ENCODE results near the gene FGFR3. TPM values are rescaled to one million over a fixed set of nuclear protein-coding genes. Genes with fewer than 3 reads are reported as not detected.

The FGFR3 gene
- total and polyA plus RNA-seq, 2 of the 8 experiments (the other 6 are each of a cell fraction or from before 2014, with no cell fraction given), result 9.0 to 19.5 TPM

DNA sequence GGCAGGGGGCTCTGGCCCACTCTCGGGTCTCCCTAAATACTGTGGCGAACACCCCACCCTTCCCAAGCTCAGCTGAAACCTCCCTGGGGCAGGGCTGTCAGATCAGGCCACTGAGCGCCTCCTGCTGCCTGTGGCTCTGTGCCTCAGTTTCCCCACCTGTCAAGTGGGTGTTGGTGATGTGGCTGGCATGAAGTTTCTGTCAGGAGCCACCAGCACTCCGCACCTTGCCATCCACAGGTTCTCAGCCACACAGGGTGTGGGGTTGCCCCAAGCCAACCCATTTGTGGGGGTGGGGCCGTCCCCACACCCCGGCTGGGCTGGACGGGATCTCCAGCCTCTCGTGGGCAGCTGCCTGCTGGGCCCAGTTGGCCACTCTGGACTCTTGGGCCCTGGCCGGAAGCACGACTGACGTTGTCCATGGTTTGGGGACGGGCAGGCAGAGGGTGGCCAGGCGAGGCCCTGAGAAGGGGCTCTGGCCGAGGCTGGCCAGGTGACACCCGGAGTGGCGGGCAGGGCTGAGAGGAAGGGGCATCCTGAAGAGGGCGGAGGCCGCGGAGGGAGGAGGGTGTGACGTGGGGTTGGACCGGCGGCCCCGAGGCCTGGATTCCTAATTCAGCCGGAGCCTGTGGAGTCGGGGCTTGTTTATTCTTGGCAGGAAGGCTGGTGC is 5.5 kb upstream of the FGFR3 start:
- Histone ChIP-seq H2AFZ (ENCODE audit: low read length) (no peak overlapping the region), H3K79me2 (ENCODE audit: control insufficient read depth in 1 of 2, insufficient read depth in 2 of 2, low read length in 2 of 2) (no peaks in the 10 kb centered on the region), H3K4me2 (ENCODE audit: insufficient read depth in 1 of 2, low read depth in 2 of 2, low read length in 2 of 2) (no peak overlapping the region), H4K91ac (replicated peaks; ENCODE audit: insufficient read length, low read length) (no peak overlapping the region), H3K4ac (replicated peaks; ENCODE audit: insufficient read length, low read depth, low read length) (no peak overlapping the region), H2BK12ac (ENCODE audit: low read depth, low read length) (0 out of 2 replicates have a peak overlapping the region, but pooled peaks have one; percentile 27), H3K9me3 (ENCODE audit: insufficient read depth in 2 of 2, low read depth in 1 of 2, low read length in 1 of 2) (no peaks in the 10 kb centered on the region), H3K14ac (ENCODE audit: insufficient read length) (no peak overlapping the region), H2BK120ac (replicated peaks; ENCODE audit: low read depth, low read length) (no peak overlapping the region), H3K23me2 (ENCODE audit: low read depth, low read length) (peaks cover under 1% of the 10 kb centered on the region; the same call in 1 of the 2 replicates), H3K4me3 (ENCODE audit: extremely low read depth in 1 of 4, insufficient read depth in 2 of 4, low read depth in 3 of 4, low read length in 4 of 4) (no peak overlapping the region), H2BK5ac (ENCODE audit: low read depth, low read length) (no peak overlapping the region), H2BK15ac (ENCODE audit: low read length) (no peak overlapping the region), H4K5ac (ENCODE audit: insufficient read length, low read depth, low read length) (no peak overlapping the region), H3K18ac (ENCODE audit: extremely low read depth, low read length) (no peak overlapping the region; the same call in 1 of the 2 replicates), H3K56ac (replicated peaks; ENCODE audit: insufficient read length, low read depth, low read length) (no peak overlapping the region), H3K9ac (replicated peaks in 1 of 4; ENCODE audit: extremely low read depth in 1 of 4, low read depth in 3 of 4, low read length in 3 of 4) (no peak overlapping the region), H3K36me3 (ENCODE audit: control insufficient read depth in 2 of 4, insufficient read depth in 4 of 4, low read length in 3 of 4) (no peaks in the 10 kb centered on the region), H3K27me3 (replicated peaks in 1 of 4; ENCODE audit: control insufficient read depth in 3 of 4, extremely low read depth in 1 of 4, insufficient read depth in 3 of 4, low read length in 3 of 4) (peaks cover 5 to 19% (median 17%) of the 10 kb centered on the region in 4 experiments), H2BK20ac (ENCODE audit: low read length) (0 out of 2 replicates have a peak overlapping the region, but pooled peaks have one; percentile 61), H4K8ac (ENCODE audit: extremely low read depth, insufficient read depth, low read length) (no peak overlapping the region), H2AK5ac (ENCODE audit: low read depth, low read length) (no peak overlapping the region), H3K4me1 (replicated peaks in 1 of 4; ENCODE audit: control insufficient read depth in 3 of 4, insufficient read depth in 4 of 4, low read length in 3 of 4) (peaks cover 0 to 6% (median 5%) of the 10 kb centered on the region in 4 experiments; a peak in 6 of 7 replicates), H4K20me1 (replicated peaks in 1 of 2; ENCODE audit: control insufficient read depth in 1 of 2, insufficient read depth in 2 of 2, low read length in 2 of 2) (no peaks in the 10 kb centered on the region), H3K79me1 (ENCODE audit: low read depth, low read length) (no peaks in the 10 kb centered on the region), H3K23ac (ENCODE audit: insufficient read length) (no peak overlapping the region), H3K27ac (ENCODE audit: low read depth, low read length) (no peak overlapping the region)
- WGBS, 2 experiments (ENCODE audit: extremely low coverage in 1 of 2, insufficient coverage in 1 of 2, insufficient read length in 1 of 2, insufficient replicate concordance in 2 of 2, low coverage in 1 of 2, low lambda C conversion rate in 2 of 2, missing lambda C conversion rate in 1 of 2), result 85% methylated on average over 24 of the region's 25 CpGs; no CpG with 5 or more reads in 1 of the 2 experiments
- DNase-seq (ENCODE audit: low read depth in 1 of 2, low spot score in 2 of 2) (no peak), FAIRE-seq (no peak)
- POLR2A ChIA-PET (ENCODE audit: partially characterized antibody), result interaction anchor here (1.0 to 11.0 kb wide), 3 partner anchors 10 to 42 kb away, joined by 3 to 170 read pairs (median 7); no protein-coding TSS in a partner anchor
- CTCF ChIA-PET (ENCODE audit: partially characterized antibody), result interaction anchor here (52.9 to 71.2 kb wide), 2 partner anchors 1 to 23 kb away, joined by 2507 read pairs; partner anchors contain the start of gene FGFR3
- no peak for TF ChIP-seq RFX5 (IDR thresholded peaks at IDR 0.05; ENCODE audit: borderline replicate concordance, low read depth, low read length)
- no peak for TF ChIP-seq CHD2 (IDR thresholded peaks at IDR 0.05; ENCODE audit: low read length)
- TF ChIP-seq SIRT6 (IDR thresholded peaks at IDR 0.05; ENCODE audit: low read length), result no peak
- TF ChIP-seq KDM4A (IDR thresholded peaks at IDR 0.05; ENCODE audit: low read depth, low read length, severe bottlenecking), result no peak
- no peak for TF ChIP-seq TBP (IDR thresholded peaks at IDR 0.05; ENCODE audit: low read depth, low read length)
- no peak for TF ChIP-seq GTF2F1 (IDR thresholded peaks at IDR 0.05; ENCODE audit: borderline replicate concordance, low read depth, low read length)
- TF ChIP-seq POLR2A (IDR thresholded peaks at IDR 0.05; ENCODE audit: control extremely low read depth in 1 of 2, low read depth in 2 of 2, low read length in 2 of 2), result no peak
- TF ChIP-seq BCL11A (IDR thresholded peaks at IDR 0.05; ENCODE audit: low read depth in 2 of 2, low read length in 2 of 2), result no peak
- TF ChIP-seq SIX5 (IDR thresholded peaks at IDR 0.05; ENCODE audit: low read depth, low read length), result no peak
- no peak for TF ChIP-seq TCF12 (IDR thresholded peaks at IDR 0.05; ENCODE audit: low read depth, low read length)
- no peak for TF ChIP-seq CTBP2 (IDR thresholded peaks at IDR 0.05; ENCODE audit: borderline replicate concordance, insufficient read depth, insufficient read length, low read length)
- TF ChIP-seq RAD21 (IDR thresholded peaks at IDR 0.05 in 1 of 2, conservative IDR thresholded peaks at IDR 0.05 in 1 of 2; ENCODE audit: low read depth in 2 of 2, low read length in 2 of 2), result no peak

Measured in H1 (cell line).